A549 (cell line): Measurements from ENCODE around the gene AFF2. TPM values are rescaled to one million over a fixed set of nuclear protein-coding genes. Genes with fewer than 3 reads are reported as not detected.

Experiments used
- ATAC-seq, 2 experiments: fragments of 200-7000 bp in 1 of 2; fragments of >200 bp in 1 of 2; cut with Nextera tagmentation in 1 of 2; cut with Tn5 transposase in 1 of 2; 3 replicates each; pipeline versions ENCODE4 v1.8.0 to v1.9.1; 2018 to 2020; ENCODE audit warnings: mild to moderate bottlenecking in 1 of 2, moderate library complexity in 1 of 2
- CTCF ChIA-PET: fragments of 300-600 bp; sonication (Branson Sonifier 250); formaldehyde crosslinking; extraction: SDS; loops from one replicate; lab custom pipeline; 2021; ENCODE audit warnings: antibody characterized with exemption, inconsistent platforms; lab: Yijun Ruan, JAX
- POLR2A ChIA-PET: fragments of 350-600 bp; formaldehyde crosslinking; extraction: SDS; loops from one replicate; lab custom pipeline; 2021; ENCODE audit warnings: antibody characterized with exemption, inconsistent platforms; lab: Yijun Ruan, JAX
- DNase-seq, 2 experiments: peaks; one replicate each; pipeline versions ENCODE4 v3.0.0 to v3.0.0-alpha.2; 2011 to 2016; ENCODE audit warnings: low read depth in 1 of 2, low spot score in 1 of 2
- FAIRE-seq: peaks from 2 replicates; lab custom pipeline; 2011; peaks lifted over from hg19 to GRCh38; lab: Jason Lieb, UNC
- H3K27ac ChIP-seq, 2 experiments: fragments of >200 bp; sonication (Bioruptor Twin); formaldehyde crosslinking; 3 replicates each; pipeline ENCODE4 v1.5.1; 2016 to 2017
- H3K4me1 ChIP-seq: fragments of >200 bp; sonication (Bioruptor Twin); formaldehyde crosslinking; 3 replicates; pipeline ENCODE4 v1.6.1; 2016
- H3K4me2 ChIP-seq: fragments of >200 bp; sonication (Bioruptor Twin); formaldehyde crosslinking; 3 replicates; pipeline ENCODE4 v1.6.1; 2016
- H3K4me3 ChIP-seq: fragments of >200 bp; sonication (Bioruptor Twin); formaldehyde crosslinking; 3 replicates; pipeline ENCODE4 v1.5.1; 2016
- H3K9me3 ChIP-seq: fragments of >200 bp; sonication (Bioruptor Twin); formaldehyde crosslinking; 3 replicates; pipeline ENCODE4 v1.6.1; 2016
- BCL3 ChIP-seq: fragments of >200 bp; sonication (Bioruptor Twin); formaldehyde crosslinking; IDR thresholded peaks from 3 replicates; pipeline ENCODE4 v1.6.1; 2016
- CBX2 ChIP-seq: fragments of 200-600 bp; sonication (generic); IDR thresholded peaks from 2 replicates; pipeline ENCODE4 v1.6.1; 2016; ENCODE audit warnings: low read depth, mild to moderate bottlenecking, borderline replicate concordance
- CTCF ChIP-seq: fragments of >200 bp; sonication (Bioruptor Twin); formaldehyde crosslinking; IDR thresholded peaks from 3 replicates; pipeline ENCODE4 v1.5.1; 2016
- E2F6 ChIP-seq: IDR thresholded peaks from 2 replicates; pipeline ENCODE4 v1.6.1; 2012; ENCODE audit warnings: low read depth, borderline replicate concordance
- EHF ChIP-seq: fragments of 250-450 bp; sonication (Bioruptor Pico); IDR thresholded peaks from 2 replicates; pipeline ENCODE4 v1.5.0; 2020; ENCODE audit warnings: mild to moderate bottlenecking
- EHMT2 ChIP-seq: fragments of 200-600 bp; sonication (generic); IDR thresholded peaks from 2 replicates; pipeline ENCODE4 v1.6.1; 2016; ENCODE audit warnings: antibody characterized with exemption, low read depth, mild to moderate bottlenecking, moderate library complexity
- EP300 ChIP-seq, 2 experiments: fragments of >200 bp; sonication (Bioruptor Twin); formaldehyde crosslinking; IDR thresholded peaks; 2 replicates in 1 of 2; 3 replicates in 1 of 2; pipeline ENCODE4 v1.6.1; 2016 to 2017
- HDAC2 ChIP-seq: fragments of 200-600 bp; sonication (generic); IDR thresholded peaks from 2 replicates; pipeline ENCODE4 v1.6.1; 2016
- HOXA7 ChIP-seq: fragments of 250-450 bp; sonication (Bioruptor Pico); IDR thresholded peaks from 2 replicates; pipeline ENCODE4 v1.5.0; 2020; ENCODE audit warnings: mild to moderate bottlenecking, moderate library complexity
- JUN ChIP-seq, 2 experiments: fragments of >200 bp; sonication (Bioruptor Twin); formaldehyde crosslinking; IDR thresholded peaks; 2 replicates in 1 of 2; 3 replicates in 1 of 2; pipeline ENCODE4 v1.6.1; 2016 to 2017
- KDM1A ChIP-seq: fragments of 200-600 bp; sonication (generic); IDR thresholded peaks from 2 replicates; pipeline ENCODE4 v1.6.1; 2016; ENCODE audit warnings: low read depth, mild to moderate bottlenecking
- KDM5A ChIP-seq: fragments of 200-600 bp; sonication (generic); IDR thresholded peaks from 2 replicates; pipeline ENCODE4 v1.6.1; 2016; ENCODE audit warnings: antibody characterized with exemption, mild to moderate bottlenecking
- MAFK ChIP-seq: fragments of 450-650 bp; IDR thresholded peaks from 2 replicates; pipeline ENCODE4 v1.6.1; 2014; ENCODE audit not compliant: partially characterized antibody
- MAZ ChIP-seq: fragments of 150-350 bp; IDR thresholded peaks from 2 replicates; pipeline ENCODE4 v1.6.1; 2014; ENCODE audit warnings: antibody characterized with exemption, low read depth, low read length, borderline replicate concordance
- NFE2L2 ChIP-seq: fragments of 150-350 bp; conservative IDR thresholded peaks from 2 replicates; pipeline ENCODE4 v1.6.1; 2014; ENCODE audit warnings: low read length
- POLR2AphosphoS2 ChIP-seq: conservative IDR thresholded peaks from 2 replicates; pipeline ENCODE4 v1.6.1; 2012; ENCODE audit warnings: low read length, improper control_type of control experiment, inconsistent platforms
- RAD21 ChIP-seq, 2 experiments: fragments of >200 bp in 1 of 2; sonication (Bioruptor Twin) in 1 of 2; formaldehyde crosslinking in 1 of 2; IDR thresholded peaks in 1 of 2; conservative IDR thresholded peaks in 1 of 2; 2 replicates in 1 of 2; 3 replicates in 1 of 2; pipeline ENCODE4 v1.6.1; 2012 to 2018; ENCODE audit warnings: inconsistent platforms in 1 of 2
- RCOR1 ChIP-seq: fragments of 150-350 bp; IDR thresholded peaks from 2 replicates; pipeline ENCODE4 v1.6.1; 2014; ENCODE audit warnings: antibody characterized with exemption, low read length, low read depth
- RNF2 ChIP-seq: fragments of 200-600 bp; sonication (generic); IDR thresholded peaks from 2 replicates; pipeline ENCODE4 v1.6.1; 2016; ENCODE audit warnings: low read depth, mild to moderate bottlenecking, antibody characterized with exemption, moderate library complexity, borderline replicate concordance
- SREBF2 ChIP-seq: fragments of 450-650 bp; IDR thresholded peaks from 2 replicates; pipeline ENCODE4 v1.6.1; 2014; ENCODE audit warnings: mild to moderate bottlenecking, moderate library complexity
- TFCP2L1 ChIP-seq: fragments of 250-450 bp; sonication (Bioruptor Pico); IDR thresholded peaks from 2 replicates; pipeline ENCODE4 v1.5.0; 2021; ENCODE audit warnings: mild to moderate bottlenecking
- ZFP36 ChIP-seq: fragments of 450-650 bp; IDR thresholded peaks from 2 replicates; pipeline ENCODE4 v1.6.1; 2014; ENCODE audit warnings: borderline replicate concordance; ENCODE audit not compliant: partially characterized antibody
- ZNF302 ChIP-seq: fragments of 250-450 bp; sonication (Bioruptor Pico); IDR thresholded peaks from 2 replicates; pipeline ENCODE4 v1.9.0; 2021; ENCODE audit warnings: inconsistent platforms, mild to moderate bottlenecking, moderate library complexity
- ZSCAN20 ChIP-seq: fragments of 250-450 bp; sonication (Bioruptor Pico); IDR thresholded peaks from 2 replicates; pipeline ENCODE4 v1.8.0; 2022; ENCODE audit warnings: mild to moderate bottlenecking, moderate library complexity
- WGBS: methylation state at CpG from one replicate; pipeline ENCODE4 v1.1.6; 2017; ENCODE audit errors: missing lambda C conversion rate; 5-methylcytosine and 5-hydroxymethylcytosine counted together
- polyA plus RNA-seq, 4 experiments: library from polyadenylated mRNA; depleted of rRNA in 3 of 4; stranded (reverse); fragments of >200 nt; fragmentation: RNase III in 1 of 4; extraction: RNeasy Plus Mini Kit Qiagen cat#74134 plus additional on column Dnase treatment in 1 of 4; gene quantifications; 2 replicates in 3 of 4; 3 replicates in 1 of 4; pipeline ENCODE4 v1.2.3, GENCODE V29; 2011 to 2017
- TF ChIP-seq, protein P1 (sequence below): fragments of 450-650 bp; IDR thresholded peaks from 2 replicates; pipeline ENCODE4 v1.6.1; 2014; ENCODE audit warnings: antibody characterized with exemption
- TF ChIP-seq, protein P2 (sequence below): IDR thresholded peaks from 2 replicates; pipeline ENCODE4 v1.6.1; 2012
- TF ChIP-seq, protein P3 (sequence below): fragments of 250-450 bp; sonication (Bioruptor Pico); IDR thresholded peaks from 2 replicates; pipeline ENCODE4 v1.5.0; 2021; ENCODE audit warnings: mild to moderate bottlenecking, moderate library complexity, borderline replicate concordance

AFF2 gene
- polyA plus RNA-seq, 2 of the 4 experiments (the other 2 are of a cell fraction) = 0.04 TPM; not detected in 1

DNA sequence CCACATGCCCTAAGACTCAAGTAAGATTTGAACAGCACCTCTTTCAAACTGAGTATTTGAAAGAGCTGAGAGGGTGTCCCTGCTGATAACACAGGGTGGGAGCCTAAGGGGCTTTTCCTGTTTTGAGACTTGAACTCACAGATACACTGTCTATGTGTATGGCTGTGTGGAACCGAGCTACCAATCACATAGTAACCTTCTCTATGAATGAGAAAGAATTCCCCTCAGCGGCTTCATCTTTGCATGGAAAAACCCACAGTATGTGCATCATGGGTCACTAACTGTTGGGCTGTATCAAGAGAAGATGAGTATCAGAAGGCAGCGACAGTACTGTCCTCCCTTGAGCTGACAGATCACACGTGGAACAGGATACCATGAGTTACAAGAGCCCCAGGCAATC is 336.3 kb downstream of the AFF2 start:
- DNase-seq = no peak
- ATAC-seq = no peak
- no peaks in the 10 kb centered on the region for H3K9me3 ChIP-seq
- no peak for TF ChIP-seq KDM1A
- TF ChIP-seq ZNF302 = no peak
- TF ChIP-seq CTCF = no peak
- no peak for TF ChIP-seq EHF (CRISPR knock-in tag)
- TF ChIP-seq MAZ = no peak
- no peak for TF ChIP-seq HDAC2
- no peak for TF ChIP-seq SREBF2
- no peak for TF ChIP-seq ZFP36
- no peak for TF ChIP-seq E2F6
- TF ChIP-seq, protein P1, sequence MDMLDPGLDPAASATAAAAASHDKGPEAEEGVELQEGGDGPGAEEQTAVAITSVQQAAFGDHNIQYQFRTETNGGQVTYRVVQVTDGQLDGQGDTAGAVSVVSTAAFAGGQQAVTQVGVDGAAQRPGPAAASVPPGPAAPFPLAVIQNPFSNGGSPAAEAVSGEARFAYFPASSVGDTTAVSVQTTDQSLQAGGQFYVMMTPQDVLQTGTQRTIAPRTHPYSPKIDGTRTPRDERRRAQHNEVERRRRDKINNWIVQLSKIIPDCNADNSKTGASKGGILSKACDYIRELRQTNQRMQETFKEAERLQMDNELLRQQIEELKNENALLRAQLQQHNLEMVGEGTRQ = no peak
- no peak for TF ChIP-seq BCL3
- no peak for TF ChIP-seq NFE2L2
- no peak for TF ChIP-seq MAFK
- TF ChIP-seq HOXA7 (CRISPR knock-in tag) = no peak
- no peak for TF ChIP-seq KDM5A
- TF ChIP-seq TFCP2L1 (CRISPR knock-in tag) = no peak
- TF ChIP-seq RCOR1 = no peak
- no peak for TF ChIP-seq CBX2
- TF ChIP-seq RNF2 = no peak
- H3K4me1 ChIP-seq = no peaks in the 10 kb centered on the region
- no peak overlapping the region for H3K4me3 ChIP-seq
- FAIRE-seq = no peak
- H3K4me2 ChIP-seq = no peak overlapping the region
- 0% methylated on average over 4 of the region's 4 CpGs for WGBS
- no peak overlapping the region for H3K27ac ChIP-seq
- ChIA-PET CTCF (no interaction called here), POLR2A (no interaction called here)

- H3K4me1 ChIP-seq = no peaks in the 10 kb centered on the region
- ChIA-PET POLR2A (no interaction called here), CTCF (no interaction called here)
- no peak overlapping the region for H3K4me2 ChIP-seq
- no peak overlapping the region for H3K4me3 ChIP-seq
- ATAC-seq = no peak
- no peaks in the 10 kb centered on the region for H3K9me3 ChIP-seq
- 13% methylated on average over 1 of the region's 1 CpG for whole genome bisulfite sequencing
- H3K27ac ChIP-seq = no peak overlapping the region
- no peak for DNase-seq
- FAIRE-seq = no peak
- no peak for TF ChIP-seq ZSCAN20 (CRISPR knock-in tag)
- TF ChIP-seq HOXA7 (CRISPR knock-in tag) = no peak
- no peak for TF ChIP-seq KDM1A
- TF ChIP-seq EHMT2 = no peak
- no peak for TF ChIP-seq POLR2AphosphoS2
- TF ChIP-seq, protein P2, sequence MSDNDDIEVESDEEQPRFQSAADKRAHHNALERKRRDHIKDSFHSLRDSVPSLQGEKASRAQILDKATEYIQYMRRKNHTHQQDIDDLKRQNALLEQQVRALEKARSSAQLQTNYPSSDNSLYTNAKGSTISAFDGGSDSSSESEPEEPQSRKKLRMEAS = no peak
- no peak for TF ChIP-seq EP300 (IDR thresholded peaks at IDR 0.05)
- no peak for TF ChIP-seq KDM5A
- TF ChIP-seq, protein P3, sequence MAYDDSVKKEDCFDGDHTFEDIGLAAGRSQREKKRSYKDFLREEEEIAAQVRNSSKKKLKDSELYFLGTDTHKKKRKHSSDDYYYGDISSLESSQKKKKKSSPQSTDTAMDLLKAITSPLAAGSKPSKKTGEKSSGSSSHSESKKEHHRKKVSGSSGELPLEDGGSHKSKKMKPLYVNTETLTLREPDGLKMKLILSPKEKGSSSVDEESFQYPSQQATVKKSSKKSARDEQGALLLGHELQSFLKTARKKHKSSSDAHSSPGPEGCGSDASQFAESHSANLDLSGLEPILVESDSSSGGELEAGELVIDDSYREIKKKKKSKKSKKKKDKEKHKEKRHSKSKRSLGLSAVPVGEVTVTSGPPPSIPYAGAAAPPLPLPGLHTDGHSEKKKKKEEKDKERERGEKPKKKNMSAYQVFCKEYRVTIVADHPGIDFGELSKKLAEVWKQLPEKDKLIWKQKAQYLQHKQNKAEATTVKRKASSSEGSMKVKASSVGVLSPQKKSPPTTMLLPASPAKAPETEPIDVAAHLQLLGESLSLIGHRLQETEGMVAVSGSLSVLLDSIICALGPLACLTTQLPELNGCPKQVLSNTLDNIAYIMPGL = no peak
- no peak for TF ChIP-seq RAD21 (conservative IDR thresholded peaks at IDR 0.05 in 1 of 2, IDR thresholded peaks at IDR 0.05 in 1 of 2)
- no peak for TF ChIP-seq RCOR1
- TF ChIP-seq CTCF = no peak
- TF ChIP-seq BCL3 = no peak
- no peak for TF ChIP-seq JUN (IDR thresholded peaks at IDR 0.05)
- no peak for TF ChIP-seq ZNF302
Observed at GRCh38 chrX:148850631-148851030, 350.2 kb downstream of the AFF2 start.
